Coronary artery (tissue), 2 donors: ENCODE data around the gene SHISA5.

ENCODE experiments used
- DNase-seq: peaks from one replicate; pipeline ENCODE4 v3.0.0-alpha.2; 2017; ENCODE audit warnings: low spot score
- H3K27ac ChIP-seq, 2 donors: fragments of 200-600 bp; sonication (generic); one replicate each; pipeline ENCODE4 v1.5.1; 2016 to 2019
- H3K4me3 ChIP-seq: fragments of 200-600 bp; sonication (generic); 2 replicates; pipeline ENCODE4 v1.5.1; 2016; ENCODE audit warnings: mild to moderate bottlenecking, moderate library complexity
- CTCF ChIP-seq: fragments of 200-600 bp; sonication (generic); IDR thresholded peaks from one replicate; pipeline ENCODE4 v1.5.1; 2019; ENCODE audit warnings: antibody characterized with exemption

The SHISA5 gene

GRCh38 chr3:48435774-48436476 lies 68.0 kb downstream of the SHISA5 start:
- H3K27ac ChIP-seq = peak overlapping the region; percentile 40 to 83
- H3K4me3 ChIP-seq = no peak overlapping the region
- TF ChIP-seq CTCF = peak; percentile 95
- DNase-seq = no peak

GRCh38 chr3:48435223-48435595 lies 68.8 kb downstream of the SHISA5 start:
- H3K4me3 ChIP-seq = no peak overlapping the region
- no peak for DNase-seq
- H3K27ac ChIP-seq = peak overlapping the region; percentile 40 to 83
- TF ChIP-seq CTCF = no peak

- TF ChIP-seq CTCF = no peak
- H3K27ac ChIP-seq = peak overlapping the region; percentile 40 to 83
- no peak for DNase-seq
- H3K4me3 ChIP-seq = no peak overlapping the region
Measured at GRCh38 chr3:48434591-48435222, 69.3 kb downstream of the SHISA5 start.

GRCh38 chr3:48433472-48434118 lies 70.4 kb downstream of the SHISA5 start:
- no peak for DNase-seq
- Histone ChIP-seq H3K4me3 (peak overlapping the region; percentile 43), H3K27ac (peak overlapping the region; percentile 40 to 83)
- TF ChIP-seq CTCF = no peak

GRCh38 chr3:48432411-48433371 lies 71.3 kb downstream of the SHISA5 start:
- Histone ChIP-seq H3K27ac (peak overlapping the region; percentile 9 to 83), H3K4me3 (peak overlapping the region; percentile 43)
- no peak for DNase-seq
- TF ChIP-seq CTCF = no peak

- no peak for DNase-seq
- TF ChIP-seq CTCF = no peak
- Histone ChIP-seq H3K4me3 (no peak overlapping the region), H3K27ac (peak overlapping the region; percentile 97 to 99)
Measured at GRCh38 chr3:48431224-48432029, 72.5 kb downstream of the SHISA5 start.
